ENCODE results near the gene NFIX. TPM values are rescaled to one million over a fixed set of nuclear protein-coding genes. Genes with fewer than 3 reads are reported as not detected.
A peak's percentile ranks its signal among the peaks of the same experiment; 100 is the strongest.
"Not testable (repeated sequence)": the region's sequence is repeated elsewhere in the genome, so short reads cannot be mapped to it uniquely, and the experiment has no call there.

NFIX gene
- total RNA-seq, 4 donors from 2014 or later: 31.9 to 128 (median 105) TPM

DNA sequence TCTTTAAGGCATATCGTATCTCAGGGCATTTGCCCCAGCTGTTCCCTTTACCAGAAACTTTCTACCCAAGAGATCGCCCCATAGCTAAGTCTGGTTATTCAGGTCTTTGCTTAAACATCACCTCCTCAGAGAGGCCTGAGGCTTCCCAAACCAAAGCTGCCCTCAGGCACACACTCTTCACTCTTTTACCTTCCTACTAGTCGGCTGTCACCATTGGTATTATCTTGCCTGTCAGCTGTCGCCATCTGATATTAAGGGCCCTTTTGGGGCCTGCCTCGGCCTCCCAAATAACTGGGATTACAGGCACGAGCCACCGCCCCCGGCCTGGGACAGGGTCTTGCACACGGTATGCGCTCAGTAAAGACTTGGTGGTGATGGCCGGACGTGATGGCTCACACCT is 39.3 kb upstream of the NFIX start:
- peaks cover 38 to 39% of the 10 kb centered on the region in 2 donors for H3K4me1 ChIP-seq
- TF ChIP-seq, protein P1, sequence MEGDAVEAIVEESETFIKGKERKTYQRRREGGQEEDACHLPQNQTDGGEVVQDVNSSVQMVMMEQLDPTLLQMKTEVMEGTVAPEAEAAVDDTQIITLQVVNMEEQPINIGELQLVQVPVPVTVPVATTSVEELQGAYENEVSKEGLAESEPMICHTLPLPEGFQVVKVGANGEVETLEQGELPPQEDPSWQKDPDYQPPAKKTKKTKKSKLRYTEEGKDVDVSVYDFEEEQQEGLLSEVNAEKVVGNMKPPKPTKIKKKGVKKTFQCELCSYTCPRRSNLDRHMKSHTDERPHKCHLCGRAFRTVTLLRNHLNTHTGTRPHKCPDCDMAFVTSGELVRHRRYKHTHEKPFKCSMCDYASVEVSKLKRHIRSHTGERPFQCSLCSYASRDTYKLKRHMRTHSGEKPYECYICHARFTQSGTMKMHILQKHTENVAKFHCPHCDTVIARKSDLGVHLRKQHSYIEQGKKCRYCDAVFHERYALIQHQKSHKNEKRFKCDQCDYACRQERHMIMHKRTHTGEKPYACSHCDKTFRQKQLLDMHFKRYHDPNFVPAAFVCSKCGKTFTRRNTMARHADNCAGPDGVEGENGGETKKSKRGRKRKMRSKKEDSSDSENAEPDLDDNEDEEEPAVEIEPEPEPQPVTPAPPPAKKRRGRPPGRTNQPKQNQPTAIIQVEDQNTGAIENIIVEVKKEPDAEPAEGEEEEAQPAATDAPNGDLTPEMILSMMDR (IDR thresholded peaks at IDR 0.05 in 4 of 5, conservative IDR thresholded peaks at IDR 0.05 in 1 of 5): no peak
- TF ChIP-seq POLR2A (IDR thresholded peaks at IDR 0.05): no peak
- H3K36me3 ChIP-seq: peaks cover 0 to 30% of the 10 kb centered on the region in 2 donors
- intact Hi-C loops (cut with DNase I; ENCODE audit: low total_unique reads) (no loop called here), in situ Hi-C loops (cut with MboI; ENCODE audit: low sequenced_read_pairs in 4 of 4) (loop anchor here in 1 of 4 donors (25.0 kb wide), 1 partner anchor 306 kb away; no protein-coding TSS in a partner anchor)
- peak overlapping the region; percentile 82 to 95 (median 91) for H3K4me3 ChIP-seq
- no peaks in the 10 kb centered on the region for H3K9me3 ChIP-seq
- DNase-seq (no peak), ATAC-seq (no peak)
- no peaks in the 10 kb centered on the region for H3K27me3 ChIP-seq
- peak overlapping the region; percentile 92 to 96 (median 94) for H3K27ac ChIP-seq

DNA sequence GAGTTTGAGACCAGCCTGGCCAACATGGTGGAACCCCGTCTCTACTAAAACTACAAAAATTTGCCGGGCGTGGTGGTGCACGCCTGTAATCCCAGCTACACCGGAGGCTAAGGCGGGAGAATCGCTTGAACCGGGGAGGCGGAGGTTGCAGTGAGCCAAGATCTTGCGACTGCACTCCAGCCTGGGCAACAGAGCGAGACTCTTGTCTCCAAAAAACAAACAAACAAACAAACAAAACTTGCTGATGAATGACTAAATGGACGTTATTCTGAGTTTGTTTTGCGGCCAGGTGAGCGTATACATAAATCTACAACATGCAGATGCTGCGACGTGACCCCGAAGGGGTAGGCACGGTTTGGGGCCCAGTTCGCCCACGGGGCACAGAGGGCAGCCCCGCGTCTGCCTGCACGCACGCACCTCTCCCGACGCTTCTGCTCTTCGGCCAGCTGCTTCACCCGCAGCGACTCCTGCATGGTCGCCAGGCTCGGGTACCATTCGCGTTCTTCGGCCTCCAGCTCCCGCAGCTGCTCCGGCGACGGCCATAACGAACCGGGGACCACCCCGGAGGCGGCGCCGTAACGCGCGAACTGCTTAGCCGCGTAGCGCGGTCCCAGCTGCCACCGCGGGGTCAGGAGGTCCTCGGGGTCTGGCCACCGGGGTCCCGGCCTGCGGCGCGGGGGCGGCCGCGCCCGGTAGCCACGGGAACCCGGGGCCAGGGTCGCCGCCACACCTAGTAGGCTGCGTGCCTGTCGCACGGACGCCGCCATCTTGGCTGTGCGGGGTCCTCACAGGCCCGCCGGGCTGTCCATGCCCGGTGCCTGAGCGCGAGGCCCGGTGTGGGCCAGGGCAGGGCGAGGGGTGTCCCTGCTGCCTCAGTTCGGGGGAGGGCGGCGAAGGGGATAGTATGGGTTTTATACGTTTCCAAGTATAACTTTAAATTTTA is 38.6 kb upstream of the NFIX start, which contains the start of gene GADD45GIP1:
Gene GADD45GIP1, minus strand, starts transcription at position 778 of the 943 bp plus-strand sequence. Its CDS starts 11 bp downstream, at position 767.
- Histone ChIP-seq H3K27ac (peak within 1 kb of the TSS; percentile 92 to 96 (median 94)), H3K4me3 (peak within 1 kb of the TSS; percentile 82 to 95 (median 91)), H3K4me1 (peaks cover 38 to 39% of the 10 kb centered on the region in 2 donors), H3K36me3 (peaks cover 0 to 26% of the 10 kb centered on the region in 2 donors), H3K9me3 (no peaks in the 10 kb centered on the region), H3K27me3 (no peaks in the 10 kb centered on the region)
- TF ChIP-seq POLR2A (IDR thresholded peaks at IDR 0.05): peak; percentile 48 to 80
- TF ChIP-seq, protein P1 (IDR thresholded peaks at IDR 0.05 in 4 of 5, conservative IDR thresholded peaks at IDR 0.05 in 1 of 5): no peak
- DNase-seq (peak; percentile 55 to 69), ATAC-seq (peak; percentile 82 to 86)
- intact Hi-C loops (cut with DNase I; ENCODE audit: low total_unique reads) (no loop called here), in situ Hi-C loops (cut with MboI; ENCODE audit: low sequenced_read_pairs in 4 of 4) (loop anchor here in 1 of 4 donors (25.0 kb wide), 1 partner anchor 306 kb away; no protein-coding TSS in a partner anchor)

DNA sequence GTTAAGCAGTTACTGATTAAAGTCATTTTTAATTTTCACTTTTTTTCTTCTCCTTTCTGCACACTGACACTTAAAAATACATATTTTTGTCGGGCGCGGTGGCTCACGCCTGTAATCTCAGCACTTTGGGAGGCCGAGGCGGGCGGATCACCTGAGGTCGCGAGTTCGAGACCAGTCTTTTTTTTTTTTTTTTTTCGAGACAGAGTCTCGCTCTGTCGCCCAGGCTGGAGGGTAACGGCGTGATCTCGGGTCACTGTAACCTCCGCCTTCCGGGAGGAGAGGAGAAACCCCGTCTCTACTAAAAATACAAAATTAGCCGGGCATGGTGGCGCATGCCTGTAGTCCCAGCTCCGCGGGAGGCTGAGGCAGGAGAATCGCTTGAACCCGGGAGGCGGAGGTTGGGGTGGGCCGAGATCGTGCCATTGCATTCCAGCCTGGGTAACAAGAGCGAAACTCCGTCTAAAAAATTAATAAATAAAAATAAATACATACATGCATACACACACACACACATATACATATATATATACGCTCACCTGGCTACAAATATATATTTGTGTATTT is 37.8 kb upstream of the NFIX start:
- intact Hi-C loops (cut with DNase I; ENCODE audit: low total_unique reads); DNase-seq; H3K27me3 ChIP-seq; H3K9me3 ChIP-seq: not testable (repeated sequence)
- ATAC-seq: peak in 1 of 2 donors; percentile 14
- peaks cover 34 to 38% of the 10 kb centered on the region in 2 donors for H3K4me1 ChIP-seq
- peak overlapping the region; percentile 92 to 96 (median 94) for H3K27ac ChIP-seq
- in situ Hi-C loops (cut with MboI; ENCODE audit: low sequenced_read_pairs in 4 of 4): loop anchor here in 1 of 4 donors (25.0 kb wide), 1 partner anchor 305 kb away; no protein-coding TSS in a partner anchor
- H3K4me3 ChIP-seq: peak overlapping the region; percentile 82 to 95 (median 91)
- peaks cover 0 to 20% of the 10 kb centered on the region in 2 donors for H3K36me3 ChIP-seq
- TF ChIP-seq POLR2A (IDR thresholded peaks at IDR 0.05): peak in 1 of 2 donors; percentile 6

DNA sequence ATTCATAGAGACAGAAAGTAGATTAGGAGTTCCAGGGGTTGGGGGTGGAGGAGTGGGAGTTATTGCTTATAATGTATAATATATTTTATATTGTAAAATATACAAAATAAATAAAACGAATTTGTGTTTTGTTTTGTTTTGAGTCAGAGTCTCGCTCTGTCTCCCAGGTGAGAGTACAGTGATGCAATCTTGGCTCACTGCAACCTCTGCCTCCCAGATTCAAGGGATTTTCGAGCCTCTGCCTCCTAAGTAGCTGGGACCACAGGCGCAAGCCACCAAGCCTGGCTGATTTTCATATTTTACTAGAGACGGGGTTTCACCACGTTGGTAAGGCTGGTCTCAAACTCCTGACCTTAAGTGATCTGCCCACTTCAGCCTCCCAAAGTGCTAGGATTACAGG is 35.8 kb upstream of the NFIX start:
- ATAC-seq: no peak
- Histone ChIP-seq H3K4me1 (peaks cover 19 to 20% of the 10 kb centered on the region in 2 donors), H3K36me3 (no peaks in the 10 kb centered on the region), H3K27me3 (no peaks in the 10 kb centered on the region), H3K4me3 (no peak overlapping the region), H3K9me3 (no peaks in the 10 kb centered on the region), H3K27ac (no peak overlapping the region)
- in situ Hi-C loops (cut with MboI; ENCODE audit: low sequenced_read_pairs in 4 of 4) (loop anchor here in 1 of 4 donors (25.0 kb wide), 1 partner anchor 303 kb away; no protein-coding TSS in a partner anchor), intact Hi-C loops (cut with DNase I; ENCODE audit: low total_unique reads) (no loop called here)
- DNase-seq: no peak
- TF ChIP-seq POLR2A (IDR thresholded peaks at IDR 0.05): no peak
- TF ChIP-seq, protein P1 (IDR thresholded peaks at IDR 0.05 in 4 of 5, conservative IDR thresholded peaks at IDR 0.05 in 1 of 5): no peak

Measured in gastrocnemius medialis (tissue), 4 donors.